SH-SY5Y (cell line): ENCODE data around the gene RAMACL.

ENCODE experiments used
- GATA2 ChIP-seq: IDR thresholded peaks from 2 replicates; pipeline ENCODE4 v1.6.1; 2011; ENCODE audit warnings: mild to moderate bottlenecking, low read depth, low read length
- GATA3 ChIP-seq: IDR thresholded peaks from 2 replicates; pipeline ENCODE4 v1.6.1; 2011; ENCODE audit warnings: low read depth, mild to moderate bottlenecking, low read length, moderate library complexity

RAMACL gene

GRCh38 chr6:166545156-166546034 is 41.1 kb downstream of the RAMACL start:
- no peak for TF ChIP-seq GATA3
- no peak for TF ChIP-seq GATA2

- no peak for TF ChIP-seq GATA3
- TF ChIP-seq GATA2, result no peak
These were observed 42.2 kb downstream of the RAMACL start for GRCh38 chr6:166544296-166544605.

- TF ChIP-seq GATA2 (no peak), GATA3 (no peak)
These were observed 42.7 kb downstream of the RAMACL start for GRCh38 chr6:166543603-166544295.

- no peak for TF ChIP-seq GATA3
- TF ChIP-seq GATA2, result no peak
These were observed 43.9 kb downstream of the RAMACL start for GRCh38 chr6:166542580-166542912.

GRCh38 chr6:166541876-166542579 is 44.5 kb downstream of the RAMACL start:
- TF ChIP-seq GATA2 (no peak), GATA3 (no peak)

GRCh38 chr6:166541366-166541765 is 45.1 kb downstream of the RAMACL start:
- no peak for TF ChIP-seq GATA2
- TF ChIP-seq GATA3, result no peak

- TF ChIP-seq GATA2, result no peak
- no peak for TF ChIP-seq GATA3
These were observed 45.7 kb downstream of the RAMACL start for GRCh38 chr6:166540631-166541331.

GRCh38 chr6:166539543-166539942 is 46.9 kb downstream of the RAMACL start:
- TF ChIP-seq GATA2 (no peak), GATA3 (no peak)

GRCh38 chr6:166538297-166539010 is 48.0 kb downstream of the RAMACL start:
- no peak for TF ChIP-seq GATA3
- no peak for TF ChIP-seq GATA2

- no peak for TF ChIP-seq GATA2
- no peak for TF ChIP-seq GATA3
These were observed 51.6 kb downstream of the RAMACL start for GRCh38 chr6:166534658-166535406.

- TF ChIP-seq GATA2 (no peak), GATA3 (no peak)
These were observed 53.2 kb downstream of the RAMACL start for GRCh38 chr6:166533205-166533824.
